Esophagus muscularis mucosa (tissue), 4 donors: ENCODE data around the gene ELP4.

Experiments
- EP300 ChIP-seq: sonication (generic); formaldehyde crosslinking; IDR thresholded peaks from one replicate; pipeline ENCODE4 v1.6.1; 2017; ENCODE audit warnings: antibody characterized with exemption
- POLR2A ChIP-seq: fragments of 450-650 bp; IDR thresholded peaks from one replicate; pipeline ENCODE4 v1.6.1; 2017; ENCODE audit warnings: antibody characterized with exemption, moderate library complexity, mild to moderate bottlenecking, low read depth
- TF ChIP-seq, protein P1 (sequence below), 3 experiments: fragments of 200-600 bp in 2 of 3; fragments of 450-650 bp in 1 of 3; sonication (generic) in 2 of 3; IDR thresholded peaks; one replicate each; pipeline ENCODE4 v1.5.1; 2017 to 2019; ENCODE audit warnings: antibody characterized with exemption in 3 of 3, mild to moderate bottlenecking in 2 of 3, moderate library complexity in 1 of 3

DNA sequence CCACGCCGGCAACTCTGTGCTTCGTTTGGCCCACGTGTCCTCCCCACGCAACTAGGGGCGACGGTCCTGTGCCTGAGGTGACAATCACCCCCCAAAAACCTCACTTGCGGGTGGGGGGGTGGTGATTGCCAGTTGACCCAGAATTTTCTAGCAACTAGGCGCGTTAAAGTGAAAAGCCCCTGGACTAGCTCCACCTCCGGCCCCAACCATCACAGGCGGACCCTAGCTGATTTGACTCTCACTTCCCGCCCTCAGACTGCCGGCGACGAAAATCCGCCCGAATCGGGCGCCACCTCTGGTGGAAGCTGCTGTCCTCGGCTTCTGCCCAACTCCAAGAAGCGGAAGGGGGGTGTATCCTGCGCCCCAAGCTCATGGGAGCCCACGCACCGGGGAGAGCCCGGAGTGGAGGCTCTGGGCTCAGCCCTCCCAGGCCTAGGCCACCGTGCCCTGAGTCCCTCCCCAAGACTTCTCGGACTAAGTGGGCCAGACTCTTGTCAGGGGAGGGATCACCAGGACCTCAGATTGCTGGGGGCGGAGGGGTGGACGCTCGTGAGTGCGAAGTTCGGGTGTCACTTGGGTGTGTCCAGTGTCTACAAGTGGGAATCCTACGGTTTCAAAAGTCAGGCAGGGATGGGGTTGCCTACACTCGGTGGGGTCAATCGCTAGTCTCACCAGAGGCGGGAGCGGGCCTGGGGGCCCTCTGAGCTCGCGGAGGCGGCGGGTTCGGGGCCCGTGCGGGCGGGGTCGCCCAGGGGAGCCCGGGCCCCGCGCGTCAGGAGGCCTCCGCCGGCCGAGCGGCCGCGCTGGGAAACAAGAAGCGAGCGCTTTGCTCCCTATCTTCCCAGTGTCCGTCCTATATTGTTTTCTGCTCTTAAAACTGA is 289.2 kb downstream of the ELP4 start:
- TF ChIP-seq, protein P1, sequence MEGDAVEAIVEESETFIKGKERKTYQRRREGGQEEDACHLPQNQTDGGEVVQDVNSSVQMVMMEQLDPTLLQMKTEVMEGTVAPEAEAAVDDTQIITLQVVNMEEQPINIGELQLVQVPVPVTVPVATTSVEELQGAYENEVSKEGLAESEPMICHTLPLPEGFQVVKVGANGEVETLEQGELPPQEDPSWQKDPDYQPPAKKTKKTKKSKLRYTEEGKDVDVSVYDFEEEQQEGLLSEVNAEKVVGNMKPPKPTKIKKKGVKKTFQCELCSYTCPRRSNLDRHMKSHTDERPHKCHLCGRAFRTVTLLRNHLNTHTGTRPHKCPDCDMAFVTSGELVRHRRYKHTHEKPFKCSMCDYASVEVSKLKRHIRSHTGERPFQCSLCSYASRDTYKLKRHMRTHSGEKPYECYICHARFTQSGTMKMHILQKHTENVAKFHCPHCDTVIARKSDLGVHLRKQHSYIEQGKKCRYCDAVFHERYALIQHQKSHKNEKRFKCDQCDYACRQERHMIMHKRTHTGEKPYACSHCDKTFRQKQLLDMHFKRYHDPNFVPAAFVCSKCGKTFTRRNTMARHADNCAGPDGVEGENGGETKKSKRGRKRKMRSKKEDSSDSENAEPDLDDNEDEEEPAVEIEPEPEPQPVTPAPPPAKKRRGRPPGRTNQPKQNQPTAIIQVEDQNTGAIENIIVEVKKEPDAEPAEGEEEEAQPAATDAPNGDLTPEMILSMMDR (IDR thresholded peaks at IDR 0.05) = no peak
- TF ChIP-seq POLR2A = no peak
- TF ChIP-seq EP300 = no peak
